DMS53 treated with DMSO at 0.1 percent for 48 hours (cell line): ENCODE results near the gene BICD2.

ENCODE experiments used
- DNase-seq: peaks from one replicate; lab custom pipeline; 2025; ENCODE audit not compliant: unreplicated experiment; lab: John Stamatoyannopoulos, UW

BICD2 gene

GRCh38 chr9:92728831-92729734 is 35.5 kb downstream of the BICD2 start:
- no peak for DNase-seq

DNA sequence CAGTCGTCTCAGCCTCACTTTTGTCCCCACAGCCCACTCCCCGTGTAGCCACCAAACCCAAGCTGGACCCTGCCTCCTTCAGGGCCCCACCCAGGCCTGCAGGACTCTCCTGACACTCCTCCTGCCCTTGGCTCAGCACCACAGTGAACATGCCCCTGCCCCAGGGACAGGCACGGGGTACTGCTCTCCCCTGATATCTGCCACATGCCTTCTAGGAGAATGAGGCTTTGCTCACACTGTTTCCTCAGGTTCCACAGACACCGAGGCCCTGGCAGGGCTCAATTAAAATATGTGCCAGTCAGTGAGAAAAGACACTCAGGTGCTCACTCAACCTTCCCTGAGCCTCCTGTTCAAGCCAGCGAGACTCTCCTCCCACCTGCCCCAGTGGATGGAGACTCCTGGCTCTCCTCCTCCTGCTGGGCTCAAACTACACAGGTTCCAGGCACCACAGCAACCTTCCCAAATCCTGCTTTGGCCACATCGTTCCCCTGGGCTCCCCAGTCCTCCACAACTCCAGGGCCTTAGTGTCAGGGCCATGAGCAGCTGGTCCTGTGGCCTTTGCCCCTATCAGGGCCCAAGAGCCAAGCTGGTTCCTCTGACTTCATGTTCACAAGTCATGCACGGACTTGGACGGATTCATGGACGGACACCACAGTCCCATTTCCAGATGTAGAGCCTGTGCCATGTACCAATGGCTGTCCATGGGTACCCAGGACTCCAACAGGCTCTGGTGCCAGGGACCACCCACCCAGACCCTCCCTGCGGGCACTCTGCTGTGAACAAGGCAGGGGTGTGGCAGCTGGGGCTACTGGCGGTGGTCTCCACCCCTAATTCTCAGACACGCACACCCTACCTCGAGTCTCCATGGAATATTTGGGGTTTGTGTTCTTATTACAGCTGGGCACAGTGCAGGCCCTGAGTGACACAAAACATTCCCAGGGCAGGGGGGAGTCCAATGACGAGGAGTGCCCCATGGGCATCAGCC is 36.6 kb downstream of the BICD2 start:
- no peak for DNase-seq

DNA sequence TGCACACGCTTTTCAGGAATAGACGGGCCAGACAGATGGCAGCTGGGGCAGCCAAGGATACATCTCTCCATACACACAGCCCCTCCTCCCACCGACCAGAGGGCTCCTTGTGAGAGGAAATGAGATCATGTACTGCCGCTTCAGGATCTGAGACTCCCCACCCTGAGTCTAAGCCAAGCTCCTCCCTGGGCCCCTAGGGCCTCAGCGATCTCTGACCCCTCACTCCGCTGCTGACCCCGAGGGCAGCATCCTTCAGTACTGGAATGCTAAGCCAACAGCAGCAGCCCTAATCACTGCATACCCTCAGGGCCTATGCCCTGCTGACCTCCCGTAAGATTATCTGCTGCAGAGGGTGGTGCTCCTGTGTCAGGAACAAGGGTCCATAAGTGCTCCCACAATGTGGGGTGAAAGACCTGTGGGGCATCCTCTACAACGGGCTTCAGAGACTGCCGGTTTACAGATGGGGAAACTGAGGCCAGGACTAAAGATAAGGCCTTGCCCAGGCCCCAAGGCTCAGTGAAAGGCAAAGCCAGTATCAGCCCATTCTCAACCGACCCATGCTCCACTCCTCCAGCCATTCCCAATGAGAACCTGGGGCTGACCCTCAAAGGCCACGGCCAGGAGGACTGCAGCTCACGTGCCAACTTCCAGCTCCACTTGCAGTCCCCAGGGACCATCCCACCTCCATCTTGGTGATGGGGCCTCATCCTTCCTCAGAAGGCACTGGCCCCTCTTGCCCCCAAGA is 37.5 kb downstream of the BICD2 start:
- no peak for DNase-seq

DNA sequence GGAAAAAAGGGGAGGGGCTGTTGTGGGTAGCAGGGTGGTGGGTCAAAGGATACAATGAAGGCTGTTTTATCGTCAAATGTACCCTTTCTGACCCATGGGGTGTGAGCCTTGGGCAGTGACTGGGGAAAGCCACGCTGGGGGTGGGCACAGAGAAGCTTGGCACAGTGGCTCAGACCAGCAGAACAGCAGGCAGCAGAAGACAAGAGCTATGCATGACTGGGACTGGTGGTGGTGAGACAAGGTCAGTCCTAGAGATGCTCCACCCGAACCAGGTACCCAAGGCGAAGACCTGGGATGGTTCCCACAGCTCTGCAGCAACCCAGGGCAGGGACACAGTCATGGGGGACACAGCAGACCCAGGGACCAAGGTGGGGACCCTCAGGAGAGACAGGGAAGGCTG is 38.3 kb downstream of the BICD2 start:
- no peak for DNase-seq

DNA sequence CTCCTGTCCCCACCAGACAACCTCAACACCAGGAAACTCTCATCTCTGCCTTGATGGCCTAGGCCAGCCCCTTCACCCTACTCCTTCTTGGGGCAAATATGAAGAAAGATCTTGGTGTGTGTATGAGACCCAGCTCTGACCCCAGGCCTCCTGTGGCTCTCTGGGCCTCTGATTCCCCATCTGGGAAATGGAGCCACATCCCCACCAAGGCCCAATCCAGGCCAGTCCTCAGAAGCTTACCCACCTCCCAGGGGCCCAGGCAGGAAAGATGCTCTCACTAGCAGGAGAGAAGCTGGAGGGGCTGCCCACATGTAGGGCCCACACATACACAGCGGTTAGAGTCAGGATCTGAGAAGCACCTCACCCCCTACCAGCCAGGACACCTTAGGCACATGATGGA is 38.9 kb downstream of the BICD2 start:
- no peak for DNase-seq

- DNase-seq, result no peak
These were observed 39.4 kb downstream of the BICD2 start for GRCh38 chr9:92725266-92725545.

DNA sequence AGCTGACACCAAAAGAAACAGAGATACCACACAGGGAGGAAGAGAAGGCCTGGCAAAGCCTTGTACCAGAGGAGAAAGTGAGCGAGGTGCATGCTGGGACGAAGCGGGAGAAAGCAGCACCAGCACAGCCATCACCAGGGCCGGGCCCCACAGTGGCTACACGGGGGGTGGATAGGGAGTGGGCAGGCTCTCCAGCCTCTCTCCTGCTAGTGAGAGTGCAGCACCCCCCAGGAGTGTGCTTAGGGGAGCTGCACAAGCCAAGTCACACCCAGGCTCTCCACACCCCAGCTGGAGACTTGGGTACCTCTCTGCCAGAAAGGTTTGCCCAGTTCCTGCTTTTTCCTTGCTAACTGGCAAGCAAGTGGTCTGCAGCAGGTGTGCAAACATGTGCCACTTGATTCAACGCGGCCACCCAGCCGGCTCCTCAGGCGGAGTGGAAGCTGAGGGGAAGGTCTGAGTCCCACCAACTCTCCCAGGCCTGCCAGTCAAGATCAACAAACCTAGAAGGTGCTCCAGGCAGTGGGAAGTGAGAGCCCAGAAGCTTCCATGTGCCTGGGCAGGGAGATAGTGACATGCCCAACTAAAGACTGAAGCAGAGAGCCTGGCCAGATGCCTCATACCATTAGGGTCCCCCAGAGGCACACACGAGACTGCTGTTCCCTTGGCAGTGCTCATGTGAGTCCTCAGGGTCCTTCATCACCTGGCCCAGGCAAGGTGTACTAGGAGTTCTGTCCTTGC is 39.9 kb downstream of the BICD2 start:
- DNase-seq, result no peak

DNA sequence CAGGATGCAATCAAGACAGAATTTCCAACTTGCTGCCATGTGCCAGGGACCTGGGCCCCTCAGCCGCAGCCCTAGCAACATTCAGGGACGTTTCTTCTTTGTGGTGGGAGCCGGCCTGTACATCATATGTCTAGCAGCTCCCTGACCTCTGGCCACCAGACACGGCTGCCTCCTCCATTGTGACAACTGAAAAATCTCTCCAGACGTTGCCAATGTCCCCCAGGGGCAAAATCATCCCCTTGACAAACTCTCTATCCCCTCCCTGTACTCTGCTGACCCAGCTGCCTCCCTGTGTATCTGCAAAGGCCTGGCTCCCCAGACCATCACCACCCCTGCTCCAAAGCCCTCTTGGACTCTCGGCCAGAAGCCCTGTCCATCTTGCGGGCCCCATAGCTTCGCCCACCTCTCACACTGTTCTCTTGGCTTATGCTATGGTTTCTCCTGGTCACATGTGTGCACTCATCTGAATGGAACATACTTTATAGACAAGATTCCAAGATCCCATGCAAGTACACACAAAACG is 40.8 kb downstream of the BICD2 start:
- DNase-seq, result no peak

- no peak for DNase-seq
These were observed 41.4 kb downstream of the BICD2 start for GRCh38 chr9:92723299-92723625.

DNA sequence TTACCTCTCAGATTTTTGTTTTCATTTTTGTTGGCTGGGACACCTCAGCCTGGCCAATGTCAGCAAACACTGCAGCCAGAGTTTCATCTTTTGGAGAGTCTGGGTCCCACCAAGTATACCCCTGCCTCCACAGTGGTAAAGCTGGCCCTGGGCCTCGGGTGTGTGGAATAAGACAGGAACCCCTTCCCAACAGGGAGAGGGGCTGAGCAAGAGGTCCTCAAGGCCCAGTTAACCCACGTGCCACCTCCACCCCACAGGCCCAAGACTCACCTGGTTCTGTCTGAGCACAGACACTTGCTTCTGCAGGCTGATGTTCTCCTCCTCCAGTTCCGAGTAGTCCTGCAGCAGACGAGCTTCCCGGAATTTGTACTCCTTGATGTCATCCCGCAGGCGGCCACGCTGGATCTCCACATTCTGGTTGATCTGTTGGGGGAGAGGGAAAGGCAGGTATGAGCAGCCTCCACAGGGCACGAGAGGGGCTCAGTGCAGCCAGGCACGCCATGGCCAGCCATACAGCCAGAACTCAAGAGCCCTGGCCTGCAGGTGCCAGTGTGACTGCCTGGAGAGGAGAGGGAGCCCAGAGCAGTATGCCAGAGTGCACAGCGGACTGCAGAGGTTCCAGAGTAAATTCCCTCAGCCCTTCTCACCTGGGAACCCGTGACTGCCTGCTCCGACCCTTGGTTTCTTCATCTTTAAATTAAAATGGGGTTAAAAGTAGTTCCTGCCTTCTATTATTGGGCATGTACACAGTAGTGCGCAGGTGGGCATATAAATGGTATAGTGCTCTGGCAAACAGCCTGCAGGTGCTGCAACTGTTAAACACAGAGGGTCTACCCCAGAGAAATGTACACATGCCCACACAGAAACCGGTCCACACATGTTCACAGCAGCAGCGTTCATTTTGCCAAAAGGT is 42.0 kb downstream of the BICD2 start:
- no peak for DNase-seq

DNA sequence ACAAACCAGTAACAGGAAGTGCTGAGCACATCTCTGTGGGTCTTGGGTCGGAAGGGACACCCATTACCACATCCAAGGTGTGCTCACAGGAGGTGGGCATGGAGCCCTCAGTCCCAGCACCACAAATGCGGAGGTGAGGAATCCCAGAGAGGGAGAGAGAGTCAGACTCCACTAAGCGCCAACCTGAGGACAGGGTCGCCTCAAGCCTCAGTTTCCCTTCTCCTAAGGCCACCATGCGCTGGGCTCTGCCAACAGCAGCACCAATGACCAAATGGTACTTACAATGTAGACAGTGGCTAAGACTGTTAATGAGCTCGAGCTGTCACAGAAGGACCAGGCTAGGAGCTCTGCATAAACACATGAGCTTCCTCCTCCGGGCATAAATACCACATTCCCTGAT is 43.1 kb downstream of the BICD2 start:
- no peak for DNase-seq

- DNase-seq, result no peak
These were observed 43.7 kb downstream of the BICD2 start for GRCh38 chr9:92720807-92721535.

DNA sequence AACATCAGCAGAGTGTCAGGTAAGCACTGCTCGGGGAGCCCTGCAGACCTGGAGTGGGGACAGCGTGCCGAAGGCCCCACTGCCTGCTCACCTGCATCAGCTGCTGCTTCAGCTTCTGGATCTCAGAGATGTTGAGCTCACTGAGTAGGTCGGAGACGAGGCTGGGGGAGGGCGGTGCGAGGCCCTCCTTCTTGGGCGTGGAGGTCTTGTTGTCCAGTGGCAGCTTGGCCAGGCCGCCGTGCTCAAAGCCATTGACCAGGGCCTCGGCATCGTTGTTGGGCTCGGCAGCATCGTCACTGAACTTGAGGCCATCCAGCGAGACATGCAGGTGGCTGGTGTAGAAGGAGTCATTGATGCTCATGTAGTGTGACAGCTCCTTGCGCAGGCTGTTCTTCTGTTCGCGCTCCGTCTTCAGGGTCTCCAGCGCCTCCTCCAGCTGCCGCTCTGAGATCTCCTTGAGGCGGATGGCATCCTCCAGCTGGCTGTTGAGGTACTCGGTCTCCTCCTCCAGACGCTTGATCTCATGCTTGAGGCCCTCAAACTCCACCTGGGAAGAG is 44.3 kb downstream of the BICD2 start:
- no peak for DNase-seq

- DNase-seq, result no peak
These were observed 45.5 kb downstream of the BICD2 start for GRCh38 chr9:92719028-92719647.

GRCh38 chr9:92718086-92719001 is 46.3 kb downstream of the BICD2 start:
- no peak for DNase-seq

DNA sequence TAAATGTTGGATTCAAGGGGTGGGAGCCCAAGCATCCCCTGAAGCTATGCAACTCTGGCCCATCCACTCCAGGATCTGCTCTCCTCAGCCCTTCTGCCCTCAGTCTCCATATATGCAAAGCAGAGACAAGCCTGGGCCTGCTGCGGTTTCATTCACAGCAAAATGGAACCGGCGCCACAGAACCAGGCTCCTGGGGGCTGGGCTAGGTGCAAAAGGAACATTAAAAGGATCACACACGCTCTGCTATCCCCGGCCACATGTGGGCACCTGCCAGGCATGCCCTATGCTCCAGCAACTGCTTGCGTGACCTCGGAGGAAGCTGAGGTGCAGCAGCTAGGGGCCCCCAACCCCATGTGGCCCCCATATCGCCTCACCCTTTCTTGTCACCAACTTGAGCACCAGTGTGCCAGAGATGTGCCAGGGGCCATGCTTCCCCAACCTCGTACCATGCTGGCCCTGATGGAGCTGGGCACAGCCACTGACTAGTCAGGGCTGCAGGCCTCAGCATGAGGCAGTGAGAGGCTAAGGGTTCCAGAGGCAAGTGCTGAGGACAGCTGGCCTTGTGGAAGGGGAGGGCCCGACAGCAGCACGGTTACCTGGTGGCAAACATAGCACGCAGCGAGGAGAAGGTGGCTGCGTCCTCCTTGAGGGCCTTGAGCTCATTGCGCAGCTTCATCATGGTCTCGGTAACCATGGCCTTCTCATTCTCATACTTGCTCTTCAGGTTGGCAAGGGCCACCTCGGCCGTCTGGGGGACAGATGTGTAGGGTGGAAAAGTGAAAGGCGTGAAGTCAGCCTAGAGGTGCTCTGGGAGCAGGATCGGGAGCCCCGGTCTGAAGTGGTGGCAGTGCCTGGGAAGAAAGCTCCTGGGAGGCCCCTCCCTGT is 47.2 kb downstream of the BICD2 start:
- DNase-seq, result no peak
